ENCODE measurements around the gene GSG1L. TPM values are rescaled to one million over a fixed set of nuclear protein-coding genes. Genes with fewer than 3 reads are reported as not detected.
"Not testable (repeated sequence)": the region's sequence is repeated elsewhere in the genome, so short reads cannot be mapped to it uniquely, and the experiment has no call there.

The GSG1L gene
- total RNA-seq, 8 experiments from 2014 or later: 0.25 to 1.5 (median 0.74) TPM

GRCh38 chr16:27872627-27873026, 190.9 kb downstream of the GSG1L start:
- H3K27ac ChIP-seq; H3K4me3 ChIP-seq; H3K4me1 ChIP-seq (replicated peaks in 1 of 2): not testable (repeated sequence)
- in situ Hi-C loops (cut with MboI; ENCODE audit: low pct_unique_long_range_greater_than_20kb in 2 of 9, low sequenced_read_pairs in 9 of 9, unreplicated experiment in 9 of 9): loop anchor here in 1 of 9 experiments (25.0 kb wide), 1 partner anchor 260 kb away; no protein-coding TSS in a partner anchor
- ATAC-seq (replicated peaks in 6 of 8): peak in 1 of 8 experiments; percentile 47
- 50 to 100% (median 92%) methylated on average over 1 of the region's 1 CpG; no CpG with 5 or more reads in 6 of the 10 experiments for WGBS, 10 experiments

GRCh38 chr16:27870116-27870798, 193.3 kb downstream of the GSG1L start:
- no peak for ATAC-seq (replicated peaks in 6 of 8)
- Histone ChIP-seq H3K27ac (no peak overlapping the region), H3K4me1 (replicated peaks in 1 of 2) (peaks cover 0 to 5% of the 10 kb centered on the region in 2 donors), H3K4me3 (no peak overlapping the region)
- 0 to 40% (median 17%) methylated on average over 1 to 3 of the region's 4 CpGs; no CpG with 5 or more reads in 1 of the 10 experiments for WGBS, 10 experiments
- in situ Hi-C loops (cut with MboI; ENCODE audit: low pct_unique_long_range_greater_than_20kb in 2 of 9, low sequenced_read_pairs in 9 of 9, unreplicated experiment in 9 of 9): loop anchor here in 1 of 9 experiments (25.0 kb wide), 1 partner anchor 258 kb away; no protein-coding TSS in a partner anchor

DNA sequence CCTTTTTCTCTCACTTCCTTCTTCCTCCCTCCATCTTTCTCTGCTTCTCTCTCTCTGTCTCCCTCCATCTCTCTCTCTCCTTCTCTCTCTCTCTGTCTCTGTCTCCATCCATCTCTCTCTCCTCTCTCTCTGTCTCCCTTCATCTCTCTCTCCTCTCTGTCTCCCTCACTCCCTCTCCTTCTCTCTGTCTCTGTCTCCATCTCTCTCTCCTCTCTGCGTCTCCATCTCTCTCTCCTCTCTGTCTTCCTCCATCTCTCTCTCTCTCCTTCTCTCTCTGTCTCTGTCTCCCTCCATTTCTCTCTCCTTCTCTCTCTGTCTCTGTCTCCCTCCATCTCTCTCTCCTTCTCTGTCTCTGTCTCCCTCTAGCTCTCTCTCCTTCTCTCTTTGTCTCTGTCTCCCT, 194.1 kb downstream of the GSG1L start:
- in situ Hi-C loops (cut with MboI; ENCODE audit: low pct_unique_long_range_greater_than_20kb in 2 of 9, low sequenced_read_pairs in 9 of 9, unreplicated experiment in 9 of 9): loop anchor here in 1 of 9 experiments (25.0 kb wide), 1 partner anchor 257 kb away; no protein-coding TSS in a partner anchor
- no peak overlapping the region for H3K4me3 ChIP-seq
- ATAC-seq (replicated peaks in 6 of 8): no peak
- no peak overlapping the region for H3K27ac ChIP-seq
- WGBS, 10 experiments: 11 to 100% (median 73%) methylated on average over 1 of the region's 1 CpG
- peaks cover 0 to 5% of the 10 kb centered on the region in 2 donors for H3K4me1 ChIP-seq (replicated peaks in 1 of 2)

DNA sequence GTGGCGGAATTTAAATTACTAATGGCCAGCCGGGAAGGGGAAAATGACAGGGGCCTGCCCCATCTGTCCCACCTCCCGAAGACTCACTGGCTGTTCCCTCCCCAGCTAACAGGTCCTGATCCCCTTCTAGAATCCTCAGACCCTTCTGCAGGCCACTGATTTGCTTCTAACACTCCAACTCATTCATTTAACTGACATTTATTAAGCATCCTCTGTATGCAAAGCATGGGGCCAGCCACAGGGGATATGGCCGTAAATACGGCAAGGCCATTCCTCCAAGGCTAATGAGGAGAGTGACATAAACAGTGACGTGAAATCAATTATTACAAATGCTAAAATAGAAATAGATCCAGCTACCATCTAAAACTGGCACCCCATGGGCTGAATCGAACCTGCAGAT, 195.3 kb downstream of the GSG1L start:
- Histone ChIP-seq H3K4me3 (no peak overlapping the region), H3K4me1 (replicated peaks in 1 of 2) (peaks cover 0 to 5% of the 10 kb centered on the region in 2 donors), H3K27ac (peak overlapping the region in 1 of 2 donors; percentile 70)
- 50 to 94% (median 67%) methylated on average over 1 to 5 of the region's 7 CpGs for WGBS, 10 experiments
- in situ Hi-C loops (cut with MboI; ENCODE audit: low pct_unique_long_range_greater_than_20kb in 2 of 9, low sequenced_read_pairs in 9 of 9, unreplicated experiment in 9 of 9): loop anchor here in 1 of 9 experiments (25.0 kb wide), 1 partner anchor 256 kb away; no protein-coding TSS in a partner anchor
- peak in 5 of 8 experiments; percentile 19 to 90 (median 25) for ATAC-seq (replicated peaks in 6 of 8)

DNA sequence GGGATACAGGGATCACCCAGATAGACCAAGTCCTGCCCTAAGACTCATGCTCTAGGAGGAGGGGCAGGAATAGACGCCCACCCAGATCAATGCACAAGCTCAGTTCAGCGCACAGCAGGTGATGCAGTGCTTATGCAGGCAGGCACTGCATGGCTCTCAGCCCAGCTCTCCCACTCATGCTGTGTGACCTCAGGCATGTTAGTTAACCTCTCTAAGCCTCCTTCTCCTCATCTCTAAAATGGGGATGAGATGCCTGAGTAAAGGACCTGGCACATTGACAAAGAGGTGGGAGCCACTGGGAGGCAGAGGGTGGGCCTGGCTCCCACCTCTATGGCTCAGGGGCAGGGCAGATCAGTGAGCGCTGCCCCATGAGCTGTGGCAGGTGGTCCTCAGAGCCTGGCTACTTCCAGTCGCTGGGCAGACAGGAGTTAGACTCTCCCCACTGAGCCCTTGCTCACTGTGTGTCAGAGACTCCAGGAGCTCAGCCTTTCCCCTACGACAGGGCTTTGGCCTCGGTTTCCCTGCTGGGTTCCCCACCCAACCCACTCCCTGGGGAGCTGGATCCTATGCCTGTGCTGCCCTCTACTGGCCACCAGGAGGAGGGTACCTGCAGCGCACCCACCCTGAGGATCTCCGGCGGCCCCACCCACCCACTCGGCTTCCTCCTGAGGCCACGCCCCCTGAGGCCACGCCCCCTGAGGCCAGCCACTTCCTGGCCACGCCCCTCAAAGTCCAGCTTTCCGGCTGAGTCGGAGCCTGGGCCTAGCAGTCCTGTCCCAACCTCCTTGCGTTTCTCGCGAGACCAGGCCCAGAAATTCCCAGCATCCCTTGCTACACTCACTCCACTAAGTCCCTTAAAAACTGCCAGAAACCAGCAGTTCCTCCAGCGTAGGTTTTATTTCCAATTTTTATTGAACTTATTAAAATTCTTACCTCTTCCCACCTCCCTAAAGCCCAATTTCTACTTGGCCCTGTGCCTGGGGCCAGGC, 196.1 kb downstream of the GSG1L start:
- peak; percentile 23 to 97 (median 68) for ATAC-seq (replicated peaks in 6 of 8)
- in situ Hi-C loops (cut with MboI; ENCODE audit: low pct_unique_long_range_greater_than_20kb in 2 of 9, low sequenced_read_pairs in 9 of 9, unreplicated experiment in 9 of 9): loop anchor here in 1 of 9 experiments (25.0 kb wide), 1 partner anchor 255 kb away; no protein-coding TSS in a partner anchor
- no peak overlapping the region for H3K4me3 ChIP-seq
- peak overlapping the region in 1 of 2 donors; percentile 70 for H3K27ac ChIP-seq
- peaks cover 0 to 5% of the 10 kb centered on the region in 2 donors for H3K4me1 ChIP-seq (replicated peaks in 1 of 2)
- 0 to 100% (median 54%) methylated on average over 1 to 6 of the region's 19 CpGs; no CpG with 5 or more reads in 3 of the 10 experiments for WGBS, 10 experiments

DNA sequence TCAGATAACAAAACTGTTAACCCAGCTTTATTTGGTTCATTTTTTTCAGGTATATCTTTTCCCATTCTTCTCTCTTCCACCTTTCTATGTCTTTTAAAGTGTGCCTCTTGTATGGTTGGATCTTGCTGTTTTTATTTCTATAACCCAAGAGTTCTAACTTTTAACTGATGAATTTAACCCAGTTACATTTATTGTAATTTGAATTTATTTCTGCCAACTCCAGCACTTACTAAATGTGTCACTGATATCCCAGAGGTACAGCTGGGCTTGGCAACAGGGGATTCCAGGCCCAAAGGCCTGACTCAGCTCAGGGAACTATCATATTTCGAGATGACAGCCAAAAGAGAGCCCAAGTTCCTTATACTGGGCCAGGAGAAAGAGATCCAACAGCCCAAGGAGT, 200.1 kb downstream of the GSG1L start:
- H3K4me3 ChIP-seq: no peak overlapping the region
- H3K4me1 ChIP-seq (replicated peaks in 1 of 2): peaks cover 0 to 5% of the 10 kb centered on the region in 2 donors
- ATAC-seq (replicated peaks in 6 of 8): no peak
- in situ Hi-C loops (cut with MboI; ENCODE audit: low pct_unique_long_range_greater_than_20kb in 2 of 9, low sequenced_read_pairs in 9 of 9, unreplicated experiment in 9 of 9): loop anchor here in 1 of 9 experiments (25.0 kb wide), 1 partner anchor 251 kb away; no protein-coding TSS in a partner anchor
- 0 to 57% (median 20%) methylated on average over 1 of the region's 1 CpG; no CpG with 5 or more reads in 4 of the 10 experiments for WGBS, 10 experiments
- H3K27ac ChIP-seq: no peak overlapping the region

- no peak overlapping the region for H3K27ac ChIP-seq
- ATAC-seq (replicated peaks in 6 of 8): no peak
- in situ Hi-C loops (cut with MboI; ENCODE audit: low pct_unique_long_range_greater_than_20kb in 2 of 9, low sequenced_read_pairs in 9 of 9, unreplicated experiment in 9 of 9): loop anchor here in 1 of 9 experiments (25.0 kb wide), 1 partner anchor 251 kb away; no protein-coding TSS in a partner anchor
- H3K4me3 ChIP-seq: no peak overlapping the region
- WGBS, 10 experiments: 0 to 100% (median 76%) methylated on average over 1 of the region's 1 CpG
- peaks cover 0 to 5% of the 10 kb centered on the region in 2 donors for H3K4me1 ChIP-seq (replicated peaks in 1 of 2)
Observed at GRCh38 chr16:27862953-27863352, 200.6 kb downstream of the GSG1L start.

DNA sequence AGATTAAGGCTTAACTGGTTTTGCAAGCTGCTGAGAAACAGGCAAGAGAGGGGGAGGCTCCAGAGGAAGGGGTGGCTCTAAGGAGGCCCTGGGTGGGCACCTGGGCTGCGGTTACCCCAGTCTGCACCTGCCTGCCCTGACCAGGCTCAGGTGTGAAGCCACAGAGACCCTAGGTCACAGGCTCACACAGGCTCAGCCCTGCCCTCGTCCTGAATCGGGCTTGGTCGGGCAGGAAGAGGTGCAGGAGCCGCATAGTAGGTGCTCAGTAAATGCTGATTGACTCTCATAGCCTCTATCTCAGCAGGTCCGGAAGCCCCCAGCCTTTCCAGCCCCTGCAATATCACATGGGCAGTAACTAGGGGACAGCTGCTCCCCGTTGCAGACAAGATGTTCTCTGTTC, 203.4 kb downstream of the GSG1L start:
- WGBS, 10 experiments: 59 to 100% (median 70%) methylated on average over 1 to 6 of the region's 7 CpGs; no CpG with 5 or more reads in 7 of the 10 experiments
- ATAC-seq (replicated peaks in 6 of 8): no peak
- Histone ChIP-seq H3K4me3 (no peak overlapping the region), H3K4me1 (replicated peaks in 1 of 2) (no peaks in the 10 kb centered on the region), H3K27ac (no peak overlapping the region)
- in situ Hi-C loops (cut with MboI; ENCODE audit: low pct_unique_long_range_greater_than_20kb in 2 of 9, low sequenced_read_pairs in 9 of 9, unreplicated experiment in 9 of 9): loop anchor here in 1 of 9 experiments (25.0 kb wide), 1 partner anchor 248 kb away; no protein-coding TSS in a partner anchor

GRCh38 chr16:27859020-27859419, 204.5 kb downstream of the GSG1L start:
- H3K4me1 ChIP-seq (replicated peaks in 1 of 2): no peaks in the 10 kb centered on the region
- ATAC-seq (replicated peaks in 6 of 8): no peak
- no peak overlapping the region for H3K27ac ChIP-seq
- 6 to 80% (median 55%) methylated on average over 1 to 3 of the region's 8 CpGs; no CpG with 5 or more reads in 7 of the 10 experiments for WGBS, 10 experiments
- H3K4me3 ChIP-seq: no peak overlapping the region
- in situ Hi-C loops (cut with MboI; ENCODE audit: low pct_unique_long_range_greater_than_20kb in 2 of 9, low sequenced_read_pairs in 9 of 9, unreplicated experiment in 9 of 9): loop anchor here in 1 of 9 experiments (25.0 kb wide), 1 partner anchor 247 kb away; no protein-coding TSS in a partner anchor

GRCh38 chr16:27853651-27854050, 209.9 kb downstream of the GSG1L start:
- Histone ChIP-seq H3K4me3 (no peak overlapping the region), H3K27ac (no peak overlapping the region), H3K4me1 (replicated peaks in 1 of 2) (no peaks in the 10 kb centered on the region)
- WGBS, 10 experiments: 17 to 80% (median 55%) methylated on average over 1 to 3 of the region's 3 CpGs; no CpG with 5 or more reads in 4 of the 10 experiments
- ATAC-seq (replicated peaks in 6 of 8): no peak
- in situ Hi-C loops (cut with MboI; ENCODE audit: low pct_unique_long_range_greater_than_20kb in 2 of 9, low sequenced_read_pairs in 9 of 9, unreplicated experiment in 9 of 9): loop anchor here in 1 of 9 experiments (25.0 kb wide), 1 partner anchor 241 kb away; no protein-coding TSS in a partner anchor

DNA sequence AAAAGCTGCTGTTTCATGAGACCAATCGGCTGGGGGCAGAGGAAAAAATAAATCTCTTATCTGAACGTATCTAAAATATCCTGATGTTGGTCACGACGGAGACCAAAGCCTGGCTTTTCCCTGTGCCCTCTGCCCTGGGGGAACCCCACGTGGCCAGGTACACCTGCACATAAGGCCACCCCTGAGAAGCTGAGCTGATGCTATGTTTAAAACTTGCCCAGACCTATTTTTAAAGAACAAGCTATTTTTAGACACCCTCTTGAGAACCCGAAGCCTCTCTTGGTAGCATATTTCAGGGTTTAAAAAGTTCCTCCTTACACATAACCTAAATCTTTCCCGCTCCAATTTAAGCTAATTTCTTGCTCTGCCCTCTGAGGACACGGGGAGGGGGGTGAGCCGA, 210.4 kb downstream of the GSG1L start:
- Histone ChIP-seq H3K27ac (no peak overlapping the region), H3K4me1 (replicated peaks in 1 of 2) (no peaks in the 10 kb centered on the region), H3K4me3 (no peak overlapping the region)
- no peak for ATAC-seq (replicated peaks in 6 of 8)
- in situ Hi-C loops (cut with MboI; ENCODE audit: low pct_unique_long_range_greater_than_20kb in 2 of 9, low sequenced_read_pairs in 9 of 9, unreplicated experiment in 9 of 9): loop anchor here in 1 of 9 experiments (25.0 kb wide), 1 partner anchor 241 kb away; no protein-coding TSS in a partner anchor
- 16 to 100% (median 86%) methylated on average over 1 to 6 of the region's 9 CpGs for WGBS, 10 experiments

GRCh38 chr16:27852681-27853080, 210.8 kb downstream of the GSG1L start:
- in situ Hi-C loops (cut with MboI; ENCODE audit: low pct_unique_long_range_greater_than_20kb in 2 of 9, low sequenced_read_pairs in 9 of 9, unreplicated experiment in 9 of 9): loop anchor here in 1 of 9 experiments (25.0 kb wide), 1 partner anchor 240 kb away; no protein-coding TSS in a partner anchor
- WGBS, 10 experiments: 20 to 80% (median 68%) methylated on average over 2 to 9 of the region's 13 CpGs; no CpG with 5 or more reads in 4 of the 10 experiments
- no peak overlapping the region for H3K27ac ChIP-seq
- H3K4me3 ChIP-seq: no peak overlapping the region
- ATAC-seq (replicated peaks in 6 of 8): no peak
- no peaks in the 10 kb centered on the region for H3K4me1 ChIP-seq (replicated peaks in 1 of 2)
